Activated naive CD8-positive, alpha-beta T cell (primary cell): Measurements from ENCODE around the gene KCTD1.

Source experiments
- H3K27ac Mint-ChIP-seq: one replicate; pipeline ENCODE4 v1.8.0; 2021; ENCODE audit warnings: mixed read lengths
- H3K27me3 Mint-ChIP-seq: one replicate; pipeline ENCODE4 v1.8.0; 2021; ENCODE audit warnings: mixed read lengths
- H3K36me3 Mint-ChIP-seq: one replicate; pipeline ENCODE4 v1.8.0; 2021; ENCODE audit warnings: mixed read lengths
- H3K4me1 Mint-ChIP-seq: one replicate; pipeline ENCODE4 v1.8.0; 2021; ENCODE audit warnings: low read depth, mixed read lengths
- H3K4me3 Mint-ChIP-seq: one replicate; pipeline ENCODE4 v1.8.0; 2021; ENCODE audit warnings: mild to moderate bottlenecking, mixed read lengths
- H3K9me3 Mint-ChIP-seq: one replicate; pipeline ENCODE4 v1.8.0; 2021; ENCODE audit warnings: low read depth, mixed read lengths

KCTD1 gene

GRCh38 chr18:26429535-26430226 lies 118.7 kb downstream of the KCTD1 start:
- H3K36me3 Mint-ChIP-seq, result no peaks in the 10 kb centered on the region
- no peak overlapping the region for H3K27ac Mint-ChIP-seq
- H3K27me3 Mint-ChIP-seq, result no peaks in the 10 kb centered on the region
- H3K4me1 Mint-ChIP-seq, result no peaks in the 10 kb centered on the region
- no peak overlapping the region for H3K4me3 Mint-ChIP-seq
- H3K9me3 Mint-ChIP-seq, result peaks cover 4% of the 10 kb centered on the region

GRCh38 chr18:26425148-26425531 lies 123.2 kb downstream of the KCTD1 start:
- Mint-ChIP-seq H3K36me3 (no peaks in the 10 kb centered on the region), H3K9me3 (no peaks in the 10 kb centered on the region), H3K4me1 (no peaks in the 10 kb centered on the region), H3K4me3 (no peak overlapping the region), H3K27me3 (no peaks in the 10 kb centered on the region), H3K27ac (no peak overlapping the region)

GRCh38 chr18:26424428-26425147 lies 123.8 kb downstream of the KCTD1 start:
- Mint-ChIP-seq H3K4me1 (no peaks in the 10 kb centered on the region), H3K9me3 (no peaks in the 10 kb centered on the region), H3K27ac (no peak overlapping the region), H3K27me3 (no peaks in the 10 kb centered on the region), H3K36me3 (no peaks in the 10 kb centered on the region), H3K4me3 (no peak overlapping the region)

- no peaks in the 10 kb centered on the region for H3K9me3 Mint-ChIP-seq
- no peaks in the 10 kb centered on the region for H3K27me3 Mint-ChIP-seq
- H3K4me1 Mint-ChIP-seq, result no peaks in the 10 kb centered on the region
- no peaks in the 10 kb centered on the region for H3K36me3 Mint-ChIP-seq
- H3K27ac Mint-ChIP-seq, result no peak overlapping the region
- H3K4me3 Mint-ChIP-seq, result no peak overlapping the region
Observed at GRCh38 chr18:26422472-26423162, 125.7 kb downstream of the KCTD1 start.

GRCh38 chr18:26421931-26422330 lies 126.4 kb downstream of the KCTD1 start:
- Mint-ChIP-seq H3K27me3 (no peaks in the 10 kb centered on the region), H3K9me3 (no peaks in the 10 kb centered on the region), H3K4me3 (no peak overlapping the region), H3K4me1 (no peaks in the 10 kb centered on the region), H3K27ac (no peak overlapping the region), H3K36me3 (no peaks in the 10 kb centered on the region)

GRCh38 chr18:26421503-26421902 lies 126.8 kb downstream of the KCTD1 start:
- peaks cover 2% of the 10 kb centered on the region for H3K36me3 Mint-ChIP-seq
- H3K27me3 Mint-ChIP-seq, result no peaks in the 10 kb centered on the region
- no peaks in the 10 kb centered on the region for H3K9me3 Mint-ChIP-seq
- H3K4me3 Mint-ChIP-seq, result no peak overlapping the region
- H3K4me1 Mint-ChIP-seq, result no peaks in the 10 kb centered on the region
- H3K27ac Mint-ChIP-seq, result no peak overlapping the region

- H3K27me3 Mint-ChIP-seq, result no peaks in the 10 kb centered on the region
- no peak overlapping the region for H3K27ac Mint-ChIP-seq
- H3K9me3 Mint-ChIP-seq, result no peaks in the 10 kb centered on the region
- H3K4me3 Mint-ChIP-seq, result no peak overlapping the region
- peaks cover 2% of the 10 kb centered on the region for H3K36me3 Mint-ChIP-seq
- H3K4me1 Mint-ChIP-seq, result no peaks in the 10 kb centered on the region
Observed at GRCh38 chr18:26419746-26420145, 128.6 kb downstream of the KCTD1 start.

- Mint-ChIP-seq H3K9me3 (no peaks in the 10 kb centered on the region), H3K27me3 (no peaks in the 10 kb centered on the region), H3K4me1 (no peaks in the 10 kb centered on the region), H3K36me3 (peaks cover 2% of the 10 kb centered on the region), H3K27ac (no peak overlapping the region), H3K4me3 (no peak overlapping the region)
Observed at GRCh38 chr18:26418225-26418624, 130.1 kb downstream of the KCTD1 start.

- Mint-ChIP-seq H3K27ac (no peak overlapping the region), H3K9me3 (no peaks in the 10 kb centered on the region), H3K4me1 (no peaks in the 10 kb centered on the region), H3K36me3 (peaks cover 2% of the 10 kb centered on the region), H3K4me3 (no peak overlapping the region), H3K27me3 (no peaks in the 10 kb centered on the region)
Observed at GRCh38 chr18:26417190-26417589, 131.2 kb downstream of the KCTD1 start.

- H3K4me3 Mint-ChIP-seq, result no peak overlapping the region
- no peaks in the 10 kb centered on the region for H3K9me3 Mint-ChIP-seq
- no peaks in the 10 kb centered on the region for H3K27me3 Mint-ChIP-seq
- H3K4me1 Mint-ChIP-seq, result no peaks in the 10 kb centered on the region
- H3K27ac Mint-ChIP-seq, result no peak overlapping the region
- peaks cover 2% of the 10 kb centered on the region for H3K36me3 Mint-ChIP-seq
Observed at GRCh38 chr18:26416652-26417150, 131.7 kb downstream of the KCTD1 start.

GRCh38 chr18:26415631-26416030 lies 132.7 kb downstream of the KCTD1 start:
- H3K27me3 Mint-ChIP-seq, result no peaks in the 10 kb centered on the region
- no peaks in the 10 kb centered on the region for H3K4me1 Mint-ChIP-seq
- H3K36me3 Mint-ChIP-seq, result peaks cover 2% of the 10 kb centered on the region
- no peak overlapping the region for H3K27ac Mint-ChIP-seq
- no peaks in the 10 kb centered on the region for H3K9me3 Mint-ChIP-seq
- no peak overlapping the region for H3K4me3 Mint-ChIP-seq

- Mint-ChIP-seq H3K27ac (no peak overlapping the region), H3K9me3 (no peaks in the 10 kb centered on the region), H3K4me3 (no peak overlapping the region), H3K36me3 (peaks cover 2% of the 10 kb centered on the region), H3K27me3 (no peaks in the 10 kb centered on the region), H3K4me1 (no peaks in the 10 kb centered on the region)
Observed at GRCh38 chr18:26414901-26415440, 133.4 kb downstream of the KCTD1 start.

- no peaks in the 10 kb centered on the region for H3K36me3 Mint-ChIP-seq
- no peak overlapping the region for H3K27ac Mint-ChIP-seq
- H3K9me3 Mint-ChIP-seq, result no peaks in the 10 kb centered on the region
- H3K4me3 Mint-ChIP-seq, result no peak overlapping the region
- H3K4me1 Mint-ChIP-seq, result no peaks in the 10 kb centered on the region
- H3K27me3 Mint-ChIP-seq, result no peaks in the 10 kb centered on the region
Observed at GRCh38 chr18:26409091-26409490, 139.3 kb downstream of the KCTD1 start.

GRCh38 chr18:26407736-26408601 lies 140.4 kb downstream of the KCTD1 start:
- Mint-ChIP-seq H3K27ac (no peak overlapping the region), H3K27me3 (no peaks in the 10 kb centered on the region), H3K9me3 (no peaks in the 10 kb centered on the region), H3K4me1 (no peaks in the 10 kb centered on the region), H3K4me3 (no peak overlapping the region), H3K36me3 (no peaks in the 10 kb centered on the region)
